ENCODE results near the gene NHSL2. TPM values are rescaled to one million over a fixed set of nuclear protein-coding genes. Genes with fewer than 3 reads are reported as not detected.

NHSL2 gene
- polyA plus RNA-seq, 3 donors: 16.6 to 39.8 (median 22.8) TPM

GRCh38 chrX:71919431-71919830 is 8.8 kb downstream of the NHSL2 start:
- Histone ChIP-seq H3K4me2 (replicated peaks; ENCODE audit: extremely low read depth, low read length, poor library complexity, severe bottlenecking) (no peak overlapping the region), H3K79me2 (ENCODE audit: insufficient read depth, low read length) (no peaks in the 10 kb centered on the region), H3K27me3 (ENCODE audit: control insufficient read depth in 2 of 2, insufficient read depth in 2 of 2, low read length in 2 of 2) (peaks cover 3 to 7% of the 10 kb centered on the region in 2 donors), H3K4me1 (ENCODE audit: control insufficient read depth in 1 of 2, insufficient read depth in 2 of 2, low read length in 2 of 2) (no peaks in the 10 kb centered on the region), H4K20me1 (ENCODE audit: insufficient read depth, low read length) (no peaks in the 10 kb centered on the region), H3K9ac (ENCODE audit: insufficient read depth, low read length, poor library complexity, severe bottlenecking) (no peak overlapping the region), H3K27ac (ENCODE audit: low read depth in 1 of 2, low read length in 2 of 2) (no peak overlapping the region), H3K36me3 (replicated peaks in 1 of 2; ENCODE audit: control insufficient read depth in 1 of 2, insufficient read depth in 2 of 2, low read length in 2 of 2) (no peaks in the 10 kb centered on the region), H2AFZ (ENCODE audit: insufficient read depth, low read depth, low read length, poor library complexity, severe bottlenecking) (no peak overlapping the region), H3K4me3 (replicated peaks in 1 of 3; ENCODE audit: low read depth in 2 of 3, low read length in 3 of 3) (no peak overlapping the region), H3K9me3 (replicated peaks in 1 of 2; ENCODE audit: control insufficient read depth in 1 of 2, insufficient read depth in 1 of 2, low read length in 2 of 2) (no peaks in the 10 kb centered on the region)
- no peak overlapping the region for H3K27ac Mint-ChIP-seq
- intact Hi-C loops (cut with micrococcal nuclease): no loop called here
- H3K4me3 Mint-ChIP-seq: peak overlapping the region in 1 of 2 donors; percentile 48
- H3K9me3 Mint-ChIP-seq: peaks cover 0 to 1% (median 0%) of the 10 kb centered on the region in 7 donors
- H3K4me1 Mint-ChIP-seq: peaks cover 1% of the 10 kb centered on the region
- TF ChIP-seq CTCF (IDR thresholded peaks at IDR 0.05): no peak
- no peaks in the 10 kb centered on the region for H3K36me3 Mint-ChIP-seq
- DNase-seq: no peak
- peaks cover 0 to 16% (median 13%) of the 10 kb centered on the region in 3 donors for H3K27me3 Mint-ChIP-seq (ENCODE audit: low read depth in 3 of 3)
- WGBS (ENCODE audit: insufficient coverage): no CpG with 5 or more reads among the region's 5 CpGs

DNA sequence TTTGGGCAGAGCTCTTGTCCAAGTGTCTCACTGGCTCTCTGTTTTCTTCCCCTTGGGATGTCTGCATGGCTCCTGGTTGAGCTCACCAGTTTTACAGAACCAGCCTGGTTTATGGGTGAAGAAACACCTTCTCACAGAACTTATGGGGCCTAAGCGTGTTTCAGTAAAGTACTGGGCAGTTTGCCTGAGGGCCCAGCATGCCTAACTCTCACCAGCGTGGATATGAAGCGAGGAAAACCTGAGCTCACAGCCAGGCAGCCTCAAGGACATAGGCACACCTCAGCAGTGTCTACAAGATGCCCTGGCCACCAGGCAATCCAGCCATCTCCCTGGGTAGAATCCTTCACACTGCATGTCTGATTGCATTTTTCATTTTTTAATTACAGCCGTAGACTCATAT is 9.2 kb downstream of the NHSL2 start:
- peaks cover 0 to 1% (median 0%) of the 10 kb centered on the region in 7 donors for H3K9me3 Mint-ChIP-seq
- H3K9ac ChIP-seq (ENCODE audit: insufficient read depth, low read length, poor library complexity, severe bottlenecking): no peak overlapping the region
- H3K9me3 ChIP-seq (replicated peaks in 1 of 2; ENCODE audit: control insufficient read depth in 1 of 2, insufficient read depth in 1 of 2, low read length in 2 of 2): no peaks in the 10 kb centered on the region
- peaks cover 3 to 5% of the 10 kb centered on the region in 2 donors for H3K27me3 ChIP-seq (ENCODE audit: control insufficient read depth in 2 of 2, insufficient read depth in 2 of 2, low read length in 2 of 2)
- TF ChIP-seq CTCF (IDR thresholded peaks at IDR 0.05): no peak
- H4K20me1 ChIP-seq (ENCODE audit: insufficient read depth, low read length): no peaks in the 10 kb centered on the region
- H3K27me3 Mint-ChIP-seq (ENCODE audit: low read depth in 3 of 3): peaks cover 0 to 13% (median 10%) of the 10 kb centered on the region in 3 donors
- H3K4me3 ChIP-seq (replicated peaks in 1 of 3; ENCODE audit: low read depth in 2 of 3, low read length in 3 of 3): no peak overlapping the region
- H3K4me1 ChIP-seq (ENCODE audit: control insufficient read depth in 1 of 2, insufficient read depth in 2 of 2, low read length in 2 of 2): no peaks in the 10 kb centered on the region
- H3K36me3 ChIP-seq (replicated peaks in 1 of 2; ENCODE audit: control insufficient read depth in 1 of 2, insufficient read depth in 2 of 2, low read length in 2 of 2): no peaks in the 10 kb centered on the region
- H3K79me2 ChIP-seq (ENCODE audit: insufficient read depth, low read length): no peaks in the 10 kb centered on the region
- H3K36me3 Mint-ChIP-seq: no peaks in the 10 kb centered on the region
- WGBS (ENCODE audit: insufficient coverage): 100% methylated on average over 3 of the region's 4 CpGs
- no peak overlapping the region for H3K27ac ChIP-seq (ENCODE audit: low read depth in 1 of 2, low read length in 2 of 2)
- H3K4me2 ChIP-seq (replicated peaks; ENCODE audit: extremely low read depth, low read length, poor library complexity, severe bottlenecking): no peak overlapping the region
- H3K27ac Mint-ChIP-seq: no peak overlapping the region
- H2AFZ ChIP-seq (ENCODE audit: insufficient read depth, low read depth, low read length, poor library complexity, severe bottlenecking): no peak overlapping the region
- intact Hi-C loops (cut with micrococcal nuclease): no loop called here
- no peak overlapping the region for H3K4me3 Mint-ChIP-seq
- no peak for DNase-seq
- peaks cover 1% of the 10 kb centered on the region for H3K4me1 Mint-ChIP-seq
